Measurements from ENCODE around the gene KNCN. TPM values are rescaled to one million over a fixed set of nuclear protein-coding genes. Genes with fewer than 3 reads are reported as not detected.

The KNCN gene
- polyA plus RNA-seq, 1 experiment = not detected

DNA sequence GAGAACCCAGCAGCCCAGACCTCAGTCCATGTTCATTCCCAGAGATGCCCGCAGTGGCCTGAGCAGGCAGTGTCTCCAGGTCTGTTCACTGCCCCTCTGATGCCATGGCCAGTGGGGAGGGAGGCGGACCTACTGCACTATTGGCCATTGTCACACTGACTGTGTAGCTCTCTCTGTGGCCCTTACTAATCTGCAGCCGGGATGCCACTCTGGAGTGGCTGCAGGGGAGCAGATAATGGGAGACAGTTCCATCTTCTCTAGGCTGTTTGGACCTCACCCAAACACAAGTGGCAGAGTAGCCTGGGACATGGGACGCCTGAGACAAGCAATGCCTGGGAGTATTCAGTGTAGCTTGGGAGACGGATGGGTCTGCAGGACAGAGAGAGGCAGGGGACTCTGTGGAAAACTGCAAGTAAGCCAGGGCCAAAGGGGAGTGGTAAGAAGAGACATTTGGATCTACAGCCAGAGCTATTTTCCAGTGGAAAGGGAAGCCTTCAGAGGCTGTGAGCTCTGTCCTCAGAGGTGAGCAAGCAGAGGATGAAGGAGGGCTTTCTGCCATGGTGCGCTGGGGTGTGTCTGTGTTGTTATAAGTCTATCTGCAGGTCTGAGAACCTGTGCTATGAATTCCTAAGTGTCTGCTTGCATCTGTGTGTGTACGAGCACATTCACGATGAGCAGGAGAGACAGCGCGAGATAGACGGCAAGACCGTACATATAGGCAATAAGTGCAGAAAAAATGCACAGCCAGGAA is 35.1 kb downstream of the KNCN start:
- ChIA-PET CTCF (interaction anchor here (1.5 to 5.4 kb wide), 3 partner anchors 12 to 70 kb away, joined by 4 to 31 read pairs (median 12); no protein-coding TSS in a partner anchor), POLR2A (no interaction called here)
- H3K27me3 ChIP-seq (ENCODE audit: control insufficient read depth, insufficient read depth, low read length) = peaks cover 17% of the 10 kb centered on the region
- no peak for TF ChIP-seq CTCF (IDR thresholded peaks at IDR 0.05; ENCODE audit: insufficient read depth, low read depth, low read length)
- DNase-seq (ENCODE audit: low read depth) = no peak
- H3K4me3 ChIP-seq (ENCODE audit: low read depth, low read length) = no peak overlapping the region
- no peaks in the 10 kb centered on the region for H3K36me3 ChIP-seq (ENCODE audit: control insufficient read depth, insufficient read depth, low read length)

GRCh38 chr1:46515576-46515975 is 35.9 kb downstream of the KNCN start:
- TF ChIP-seq CTCF (IDR thresholded peaks at IDR 0.05; ENCODE audit: insufficient read depth, low read depth, low read length) = no peak
- Histone ChIP-seq H3K36me3 (ENCODE audit: control insufficient read depth, insufficient read depth, low read length) (no peaks in the 10 kb centered on the region), H3K4me3 (ENCODE audit: low read depth, low read length) (no peak overlapping the region), H3K27me3 (ENCODE audit: control insufficient read depth, insufficient read depth, low read length) (peaks cover 17% of the 10 kb centered on the region)
- ChIA-PET CTCF (interaction anchor here (0.8 to 5.4 kb wide), 3 partner anchors 13 to 38 kb away, joined by 3 to 31 read pairs (median 5); no protein-coding TSS in a partner anchor), POLR2A (no interaction called here)
- no peak for DNase-seq (ENCODE audit: low read depth)

GRCh38 chr1:46513536-46513935 is 37.9 kb downstream of the KNCN start:
- ChIA-PET POLR2A (no interaction called here), CTCF (interaction anchor here (0.9 to 2.5 kb wide), 4 partner anchors 16 to 66 kb away, joined by 3 to 11 read pairs (median 4); no protein-coding TSS in a partner anchor)
- H3K36me3 ChIP-seq (ENCODE audit: control insufficient read depth, insufficient read depth, low read length) = no peaks in the 10 kb centered on the region
- H3K27me3 ChIP-seq (ENCODE audit: control insufficient read depth, insufficient read depth, low read length) = peaks cover 17% of the 10 kb centered on the region
- no peak for DNase-seq (ENCODE audit: low read depth)
- no peak overlapping the region for H3K4me3 ChIP-seq (ENCODE audit: low read depth, low read length)
- TF ChIP-seq CTCF (IDR thresholded peaks at IDR 0.05; ENCODE audit: insufficient read depth, low read depth, low read length) = no peak

- DNase-seq (ENCODE audit: low read depth) = no peak
- H3K36me3 ChIP-seq (ENCODE audit: control insufficient read depth, insufficient read depth, low read length) = no peaks in the 10 kb centered on the region
- TF ChIP-seq CTCF (IDR thresholded peaks at IDR 0.05; ENCODE audit: insufficient read depth, low read depth, low read length) = no peak
- peaks cover 15% of the 10 kb centered on the region for H3K27me3 ChIP-seq (ENCODE audit: control insufficient read depth, insufficient read depth, low read length)
- ChIA-PET POLR2A (no interaction called here), CTCF (interaction anchor here (1.2 to 2.5 kb wide), 3 partner anchors 17 to 35 kb away, joined by 4 to 11 read pairs (median 6); no protein-coding TSS in a partner anchor)
- H3K4me3 ChIP-seq (ENCODE audit: low read depth, low read length) = no peak overlapping the region
These were observed 38.7 kb downstream of the KNCN start for GRCh38 chr1:46512792-46513190.

DNA sequence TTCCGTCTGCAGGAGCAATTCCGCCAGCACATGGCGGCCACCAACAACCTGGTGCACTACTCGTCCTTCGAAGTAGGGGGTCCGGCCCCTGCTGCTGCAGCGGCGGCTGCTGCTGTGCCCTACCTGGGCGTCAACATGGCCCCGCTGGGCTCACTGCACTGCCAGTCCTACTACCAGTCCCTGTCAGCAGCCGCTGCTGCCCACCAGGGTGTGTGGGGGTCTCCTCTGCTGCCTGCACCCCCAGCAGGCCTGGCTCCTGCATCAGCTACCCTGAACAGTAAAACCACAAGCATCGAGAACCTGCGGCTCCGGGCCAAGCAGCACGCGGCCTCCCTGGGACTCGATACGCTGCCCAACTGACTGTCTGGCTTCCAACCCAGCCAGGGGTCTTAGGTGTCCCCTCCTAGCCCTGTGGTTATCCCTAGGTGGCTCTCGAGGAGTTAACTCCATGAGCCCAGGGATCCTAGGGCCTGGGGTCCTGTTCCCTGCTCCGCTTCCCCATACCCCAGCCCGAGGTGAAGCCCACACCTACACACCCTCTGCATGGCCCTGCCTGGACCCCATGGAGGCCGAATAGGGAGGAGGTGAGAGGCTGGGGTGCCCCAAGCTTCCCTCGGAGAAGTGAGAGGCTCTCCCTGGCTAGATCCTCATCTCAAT is 39.2 kb downstream of the KNCN start:
- POLR2A ChIA-PET = no interaction called here

More for the DNA sequence above, 39.2 kb downstream of the KNCN start:
- Histone ChIP-seq H3K36me3 (ENCODE audit: control insufficient read depth, insufficient read depth, low read length) (no peaks in the 10 kb centered on the region), H3K27me3 (ENCODE audit: control insufficient read depth, insufficient read depth, low read length) (peaks cover 14% of the 10 kb centered on the region), H3K4me3 (ENCODE audit: low read depth, low read length) (no peak overlapping the region)
- DNase-seq (ENCODE audit: low read depth) = no peak
- TF ChIP-seq CTCF (IDR thresholded peaks at IDR 0.05; ENCODE audit: insufficient read depth, low read depth, low read length) = no peak
- CTCF ChIA-PET = interaction anchor here (1.0 to 2.5 kb wide), 4 partner anchors 16 to 35 kb away, joined by 3 to 11 read pairs (median 5); no protein-coding TSS in a partner anchor

Measured in BJ (cell line).